ENCODE data around the gene NBEA. TPM values are rescaled to one million over a fixed set of nuclear protein-coding genes. Genes with fewer than 3 reads are reported as not detected.
A peak's percentile ranks its signal among the peaks of the same experiment; 100 is the strongest.

NBEA gene
- total RNA-seq, 2 donors from 2014 or later, result 15.2 to 15.9 TPM

GRCh38 chr13:35472323-35472881, 530.3 kb downstream of the NBEA start:
- Histone ChIP-seq H3K27me3 (ENCODE audit: control insufficient read depth, insufficient read depth, low read length, poor library complexity, severe bottlenecking) (peaks cover 87% of the 10 kb centered on the region), H3K9ac (ENCODE audit: extremely low read depth, low read length, poor library complexity, severe bottlenecking) (no peak overlapping the region), H3K9me3 (ENCODE audit: control insufficient read depth, low read length) (no peaks in the 10 kb centered on the region), H3K4me1 (ENCODE audit: control insufficient read depth, insufficient read depth, low read length) (peaks cover 6% of the 10 kb centered on the region), H3K27ac (ENCODE audit: low read depth, low read length) (no peak overlapping the region), H3K36me3 (ENCODE audit: control insufficient read depth, insufficient read depth, low read length) (no peaks in the 10 kb centered on the region), H3K4me3 (ENCODE audit: low read length) (peak overlapping the region; percentile 83)
- TF ChIP-seq CTCF (conservative IDR thresholded peaks at IDR 0.05), result no peak
- Mint-ChIP-seq H3K4me1 (peaks cover 46% of the 10 kb centered on the region), H3K27ac (no peak overlapping the region), H3K9me3 (no peaks in the 10 kb centered on the region), H3K4me3 (peak overlapping the region; percentile 66), H3K36me3 (ENCODE audit: low read depth) (no peaks in the 10 kb centered on the region), H3K27me3 (ENCODE audit: insufficient read depth) (peaks cover 93% of the 10 kb centered on the region)
- DNase-seq, result peak; percentile 63
- WGBS, 2 experiments (ENCODE audit: insufficient coverage in 1 of 2, insufficient read length in 1 of 2), result 17 to 30% methylated on average over 2 to 7 of the region's 7 CpGs

- no peaks in the 10 kb centered on the region for H3K36me3 ChIP-seq (ENCODE audit: control insufficient read depth, insufficient read depth, low read length)
- Mint-ChIP-seq H3K36me3 (ENCODE audit: low read depth) (no peaks in the 10 kb centered on the region), H3K4me3 (no peak overlapping the region), H3K27me3 (ENCODE audit: insufficient read depth) (peaks cover 98% of the 10 kb centered on the region), H3K9me3 (no peaks in the 10 kb centered on the region), H3K4me1 (peaks cover 50% of the 10 kb centered on the region), H3K27ac (no peak overlapping the region)
- H3K27ac ChIP-seq (ENCODE audit: low read depth, low read length), result no peak overlapping the region
- no peak for TF ChIP-seq CTCF (conservative IDR thresholded peaks at IDR 0.05)
- H3K4me1 ChIP-seq (ENCODE audit: control insufficient read depth, insufficient read depth, low read length), result peaks cover 6% of the 10 kb centered on the region
- no peak for DNase-seq
- no peak overlapping the region for H3K9ac ChIP-seq (ENCODE audit: extremely low read depth, low read length, poor library complexity, severe bottlenecking)
- no peak overlapping the region for H3K4me3 ChIP-seq (ENCODE audit: low read length)
- H3K9me3 ChIP-seq (ENCODE audit: control insufficient read depth, low read length), result no peaks in the 10 kb centered on the region
- peaks cover 95% of the 10 kb centered on the region for H3K27me3 ChIP-seq (ENCODE audit: control insufficient read depth, insufficient read depth, low read length, poor library complexity, severe bottlenecking)
Measured at GRCh38 chr13:35473206-35473775, 531.2 kb downstream of the NBEA start.

DNA sequence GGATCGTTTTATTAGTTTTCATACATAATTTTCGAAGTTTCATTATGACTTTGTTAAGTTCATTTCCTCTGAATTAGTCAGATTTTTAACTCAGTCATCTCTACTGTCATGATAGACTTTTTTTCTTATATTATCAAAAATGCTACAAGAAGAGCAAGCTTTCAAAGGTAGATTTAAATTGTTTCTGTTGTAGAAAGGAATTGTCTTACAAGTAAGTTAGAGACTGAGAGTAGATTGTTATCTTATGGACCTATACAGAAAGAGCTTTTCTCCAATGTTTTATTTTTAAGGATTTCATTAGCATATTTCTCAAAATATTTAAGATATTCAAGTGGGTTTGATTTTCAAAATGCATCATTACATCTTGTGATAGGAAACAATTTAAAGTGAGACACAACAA, 531.7 kb downstream of the NBEA start:
- no peaks in the 10 kb centered on the region for H3K36me3 Mint-ChIP-seq (ENCODE audit: low read depth)
- DNase-seq, result no peak
- Histone ChIP-seq H3K4me3 (ENCODE audit: low read length) (no peak overlapping the region), H3K9ac (ENCODE audit: extremely low read depth, low read length, poor library complexity, severe bottlenecking) (no peak overlapping the region), H3K27me3 (ENCODE audit: control insufficient read depth, insufficient read depth, low read length, poor library complexity, severe bottlenecking) (peaks cover 95% of the 10 kb centered on the region), H3K36me3 (ENCODE audit: control insufficient read depth, insufficient read depth, low read length) (no peaks in the 10 kb centered on the region), H3K9me3 (ENCODE audit: control insufficient read depth, low read length) (no peaks in the 10 kb centered on the region), H3K27ac (ENCODE audit: low read depth, low read length) (no peak overlapping the region), H3K4me1 (ENCODE audit: control insufficient read depth, insufficient read depth, low read length) (peaks cover 6% of the 10 kb centered on the region)
- H3K27me3 Mint-ChIP-seq (ENCODE audit: insufficient read depth), result peaks cover 98% of the 10 kb centered on the region
- no peaks in the 10 kb centered on the region for H3K9me3 Mint-ChIP-seq
- WGBS, 2 experiments (ENCODE audit: insufficient coverage in 1 of 2, insufficient read length in 1 of 2), result 85% methylated on average over 2 of the region's 2 CpGs; no CpG with 5 or more reads in 1 of the 2 experiments
- no peak overlapping the region for H3K4me3 Mint-ChIP-seq
- peaks cover 54% of the 10 kb centered on the region for H3K4me1 Mint-ChIP-seq
- no peak overlapping the region for H3K27ac Mint-ChIP-seq
- TF ChIP-seq CTCF (conservative IDR thresholded peaks at IDR 0.05), result no peak
